ENCODE measurements around the gene LDAF1. TPM values are rescaled to one million over a fixed set of nuclear protein-coding genes. Genes with fewer than 3 reads are reported as not detected.

LDAF1 gene
- total RNA-seq, 3 donors from 2014 or later (not counting 1 experiment from before 2014, with no cell fraction given), result 4.6 to 12.9 (median 5.9) TPM

GRCh38 chr16:21206550-21206949 is 48.1 kb downstream of the LDAF1 start:
- WGBS (ENCODE audit: insufficient coverage), result 90% methylated on average over 4 of the region's 4 CpGs
- H3K27ac ChIP-seq (ENCODE audit: low read length), result no peak overlapping the region
- DNase-seq (no peak), ATAC-seq (no peak)
- TF ChIP-seq, protein P1, sequence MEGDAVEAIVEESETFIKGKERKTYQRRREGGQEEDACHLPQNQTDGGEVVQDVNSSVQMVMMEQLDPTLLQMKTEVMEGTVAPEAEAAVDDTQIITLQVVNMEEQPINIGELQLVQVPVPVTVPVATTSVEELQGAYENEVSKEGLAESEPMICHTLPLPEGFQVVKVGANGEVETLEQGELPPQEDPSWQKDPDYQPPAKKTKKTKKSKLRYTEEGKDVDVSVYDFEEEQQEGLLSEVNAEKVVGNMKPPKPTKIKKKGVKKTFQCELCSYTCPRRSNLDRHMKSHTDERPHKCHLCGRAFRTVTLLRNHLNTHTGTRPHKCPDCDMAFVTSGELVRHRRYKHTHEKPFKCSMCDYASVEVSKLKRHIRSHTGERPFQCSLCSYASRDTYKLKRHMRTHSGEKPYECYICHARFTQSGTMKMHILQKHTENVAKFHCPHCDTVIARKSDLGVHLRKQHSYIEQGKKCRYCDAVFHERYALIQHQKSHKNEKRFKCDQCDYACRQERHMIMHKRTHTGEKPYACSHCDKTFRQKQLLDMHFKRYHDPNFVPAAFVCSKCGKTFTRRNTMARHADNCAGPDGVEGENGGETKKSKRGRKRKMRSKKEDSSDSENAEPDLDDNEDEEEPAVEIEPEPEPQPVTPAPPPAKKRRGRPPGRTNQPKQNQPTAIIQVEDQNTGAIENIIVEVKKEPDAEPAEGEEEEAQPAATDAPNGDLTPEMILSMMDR (IDR thresholded peaks at IDR 0.05), result no peak
- Mint-ChIP-seq H3K27ac (no peak overlapping the region), H3K9me3 (no peaks in the 10 kb centered on the region), H3K27me3 (ENCODE audit: low read depth in 2 of 2) (peaks cover 16 to 26% of the 10 kb centered on the region in 2 donors), H3K4me1 (no peaks in the 10 kb centered on the region), H3K36me3 (no peaks in the 10 kb centered on the region), H3K4me3 (no peak overlapping the region)
- H3K27me3 ChIP-seq (ENCODE audit: control insufficient read depth, insufficient read depth, low read length), result no peaks in the 10 kb centered on the region
- no peaks in the 10 kb centered on the region for H3K9me3 ChIP-seq (ENCODE audit: control insufficient read depth, insufficient read depth, low read length)
- intact Hi-C loops (cut with micrococcal nuclease), result no loop called here
- no peaks in the 10 kb centered on the region for H3K36me3 ChIP-seq (ENCODE audit: control insufficient read depth, insufficient read depth, low read length)
- no peaks in the 10 kb centered on the region for H3K4me1 ChIP-seq (ENCODE audit: control insufficient read depth, insufficient read depth, low read length)
- no peak overlapping the region for H3K4me3 ChIP-seq (ENCODE audit: low read length)

- no peaks in the 10 kb centered on the region for H3K9me3 Mint-ChIP-seq
- no peak for ATAC-seq
- H3K36me3 Mint-ChIP-seq, result no peaks in the 10 kb centered on the region
- H3K4me1 Mint-ChIP-seq, result no peaks in the 10 kb centered on the region
- TF ChIP-seq, protein P1 (IDR thresholded peaks at IDR 0.05), result no peak
- H3K27ac Mint-ChIP-seq, result no peak overlapping the region
- H3K4me1 ChIP-seq (ENCODE audit: control insufficient read depth, insufficient read depth, low read length), result no peaks in the 10 kb centered on the region
- no peaks in the 10 kb centered on the region for H3K27me3 ChIP-seq (ENCODE audit: control insufficient read depth, insufficient read depth, low read length)
- H3K27ac ChIP-seq (ENCODE audit: low read length), result no peak overlapping the region
- no peak for DNase-seq
- H3K27me3 Mint-ChIP-seq (ENCODE audit: low read depth in 2 of 2), result peaks cover 16 to 23% of the 10 kb centered on the region in 2 donors
- 66% methylated on average over 2 of the region's 2 CpGs for WGBS (ENCODE audit: insufficient coverage)
- no peak overlapping the region for H3K4me3 ChIP-seq (ENCODE audit: low read length)
- no peaks in the 10 kb centered on the region for H3K36me3 ChIP-seq (ENCODE audit: control insufficient read depth, insufficient read depth, low read length)
- H3K4me3 Mint-ChIP-seq, result no peak overlapping the region
- H3K9me3 ChIP-seq (ENCODE audit: control insufficient read depth, insufficient read depth, low read length), result no peaks in the 10 kb centered on the region
- intact Hi-C loops (cut with micrococcal nuclease), result no loop called here
These were observed 50.2 kb downstream of the LDAF1 start for GRCh38 chr16:21208446-21209230.

- Histone ChIP-seq H3K4me1 (ENCODE audit: control insufficient read depth, insufficient read depth, low read length) (no peaks in the 10 kb centered on the region), H3K9me3 (ENCODE audit: control insufficient read depth, insufficient read depth, low read length) (no peaks in the 10 kb centered on the region), H3K27ac (ENCODE audit: low read length) (no peak within 1 kb of the TSS), H3K36me3 (ENCODE audit: control insufficient read depth, insufficient read depth, low read length) (no peaks in the 10 kb centered on the region), H3K4me3 (ENCODE audit: low read length) (no peak within 1 kb of the TSS), H3K27me3 (ENCODE audit: control insufficient read depth, insufficient read depth, low read length) (no peaks in the 10 kb centered on the region)
- TF ChIP-seq, protein P1 (IDR thresholded peaks at IDR 0.05), result no peak
- H3K27me3 Mint-ChIP-seq (ENCODE audit: low read depth in 2 of 2), result peaks cover 16% of the 10 kb centered on the region in 2 donors
- no peak within 1 kb of the TSS for H3K27ac Mint-ChIP-seq
- no peak for DNase-seq
- H3K4me1 Mint-ChIP-seq, result no peaks in the 10 kb centered on the region
- ATAC-seq, result no peak
- no peak within 1 kb of the TSS for H3K4me3 Mint-ChIP-seq
- intact Hi-C loops (cut with micrococcal nuclease), result no loop called here
- no peaks in the 10 kb centered on the region for H3K36me3 Mint-ChIP-seq
- WGBS (ENCODE audit: insufficient coverage), result 20% methylated on average over 3 of the region's 5 CpGs
- H3K9me3 Mint-ChIP-seq, result no peaks in the 10 kb centered on the region
These were observed 53.0 kb downstream of the LDAF1 start, which contains the start of gene ZP2 for GRCh38 chr16:21211486-21211885. TSS of gene ZP2 (minus strand) at chr16:21211574. CDS start at chr16:21211547, 27 bp downstream.
